GM19463 (cell line): ENCODE data around the gene FAXDC2.
A peak's percentile ranks its signal among the peaks of the same experiment; 100 is the strongest.
"Not testable (repeated sequence)": the region's sequence is repeated elsewhere in the genome, so short reads cannot be mapped to it uniquely, and the experiment has no call there.

Source experiments
- ATAC-seq: cut with Tn5 transposase; IDR thresholded peaks from one replicate; pipeline ENCODE4 v1.9.1; 2021; ENCODE audit warnings: mild to moderate bottlenecking, moderate library complexity; ENCODE audit not compliant: unreplicated experiment

The FAXDC2 gene

DNA sequence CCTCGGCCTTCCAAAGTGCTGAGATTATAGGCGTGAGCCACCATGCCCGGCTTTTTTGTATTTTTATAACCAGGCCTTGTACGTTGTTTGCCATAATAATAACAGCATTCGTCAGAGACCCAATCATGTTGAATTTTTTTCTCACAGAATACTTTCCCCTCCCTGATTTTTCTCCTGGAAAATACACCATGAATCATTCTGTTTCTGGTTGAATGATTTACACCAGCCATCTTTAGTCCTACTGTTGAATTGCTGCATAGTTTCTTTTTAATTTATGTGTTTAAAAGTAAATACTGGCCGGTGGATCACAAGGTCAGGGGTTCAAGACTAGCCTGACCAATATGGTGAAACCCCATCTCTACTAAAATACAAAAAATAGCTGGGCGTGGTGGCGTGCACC is 11.5 kb upstream of the FAXDC2 start:
- ATAC-seq: no peak

DNA sequence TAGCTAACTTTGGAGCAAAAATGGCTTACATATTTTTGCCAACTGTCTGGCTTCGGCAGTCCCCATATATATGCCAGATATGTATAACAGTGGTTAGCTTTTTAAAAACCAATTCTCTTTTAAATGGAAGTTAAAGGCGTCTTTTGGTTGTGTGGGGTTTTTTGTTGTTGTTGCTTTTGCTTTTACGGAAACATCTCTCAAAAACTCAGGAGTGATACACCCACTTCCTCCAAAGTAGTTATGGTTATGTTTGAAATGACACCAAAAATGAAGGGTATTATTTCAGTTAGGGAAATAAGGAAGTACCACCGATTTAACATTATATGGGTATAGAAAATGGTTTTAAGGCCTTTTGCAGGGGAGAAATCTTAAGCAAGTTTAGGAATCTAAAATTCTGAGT is 10.4 kb upstream of the FAXDC2 start:
- ATAC-seq: no peak

DNA sequence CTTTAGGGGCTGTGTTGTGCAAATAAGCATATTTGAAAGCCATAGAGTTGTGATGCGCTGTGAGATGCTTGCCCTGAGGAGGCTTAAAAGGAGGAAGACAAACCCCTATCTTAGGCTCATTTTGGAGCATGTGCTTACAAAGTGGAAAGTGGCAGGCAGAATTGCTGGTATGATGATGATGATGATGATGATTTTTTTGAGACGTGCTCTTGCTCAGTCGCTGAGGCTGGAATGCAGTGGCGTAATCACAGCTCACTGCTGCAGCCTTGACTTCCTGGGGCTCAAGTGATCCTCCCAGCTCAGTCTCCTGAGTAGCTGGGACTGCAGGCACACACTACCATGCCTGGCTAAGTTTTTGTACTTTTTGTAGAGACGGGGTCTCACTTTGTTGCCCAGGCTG is 9.7 kb upstream of the FAXDC2 start:
- no peak for ATAC-seq

DNA sequence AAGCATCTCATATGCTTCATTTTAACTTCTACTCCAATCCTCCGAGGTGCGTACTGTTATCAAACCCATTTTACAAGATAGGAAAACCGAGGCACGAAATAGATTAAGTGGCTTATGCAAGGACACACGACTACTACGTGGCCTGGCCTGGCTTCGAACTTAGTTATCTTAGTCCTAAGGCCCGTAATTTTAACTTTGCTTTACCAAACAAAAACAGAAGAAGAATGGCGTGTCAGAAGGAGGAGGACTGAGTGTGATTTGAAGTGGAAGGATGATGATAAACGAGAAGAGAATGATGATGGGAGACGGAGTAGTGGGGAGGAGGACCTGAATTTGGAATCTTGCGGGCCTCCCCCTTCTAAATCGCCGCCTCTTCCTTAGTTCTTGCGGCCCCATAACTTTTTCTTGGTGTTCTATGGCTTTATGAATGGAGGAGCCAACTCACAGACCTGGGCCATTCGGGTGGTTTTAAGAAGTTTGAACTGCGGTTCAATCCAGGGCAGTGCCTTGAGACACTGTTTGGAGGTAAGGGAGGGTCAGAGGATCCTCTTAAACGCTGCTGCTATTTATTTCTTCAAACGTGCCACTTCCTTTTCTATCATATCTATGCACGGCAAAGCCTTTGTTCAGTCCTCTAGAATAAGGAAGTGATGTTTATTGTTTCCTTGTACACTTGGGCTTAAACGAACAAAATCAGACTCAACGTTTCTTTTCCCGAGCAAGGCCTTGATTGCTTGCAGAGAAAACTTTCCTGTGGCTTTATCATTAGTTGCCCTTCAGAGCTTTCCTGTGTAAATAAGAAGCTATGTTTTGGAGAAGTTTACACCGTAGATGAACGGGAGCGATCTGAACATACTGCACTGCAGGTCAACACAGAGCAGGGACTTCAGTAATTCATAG is 8.8 kb upstream of the FAXDC2 start:
- no peak for ATAC-seq

DNA sequence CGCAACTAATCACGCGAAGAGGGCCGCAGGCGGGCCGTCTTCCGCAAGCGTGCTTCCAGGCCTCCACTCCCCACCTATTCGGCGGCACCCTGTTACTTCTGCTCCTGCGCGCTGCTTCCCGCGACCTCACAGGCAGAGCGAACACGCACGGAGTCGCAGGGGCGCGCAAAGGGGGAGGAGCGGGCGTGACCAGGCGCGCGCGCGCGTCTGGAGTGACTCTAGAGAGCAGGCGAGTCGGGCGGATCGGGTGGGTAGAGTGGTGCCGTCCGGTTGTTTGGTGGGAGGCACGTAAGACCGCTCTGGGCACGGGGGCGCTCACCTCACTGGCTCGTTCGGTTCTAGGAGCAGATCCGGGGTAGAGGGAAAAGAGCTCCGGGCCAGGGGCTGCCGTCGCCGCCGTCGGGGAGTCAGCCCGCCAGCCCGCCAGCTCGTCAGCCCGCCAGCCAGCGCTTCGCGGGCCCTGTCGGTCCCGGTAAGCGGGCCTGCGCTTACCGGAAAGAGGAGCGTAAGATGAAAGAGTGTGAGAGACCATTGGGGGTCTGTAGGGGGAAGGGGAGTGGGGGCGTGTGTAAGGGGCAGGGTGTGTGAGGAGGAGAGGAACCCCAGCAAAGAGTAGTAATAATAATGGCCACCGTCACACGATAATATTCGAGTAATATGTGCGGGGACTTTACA is 8.0 kb upstream of the FAXDC2 start, which contains the start of gene CNOT8:
CNOT8 (plus strand) TSS at position 331 of the 675 bp plus-strand sequence. CDS start 4,652 bp downstream, outside the sequence.
- ATAC-seq: peak; percentile 74

DNA sequence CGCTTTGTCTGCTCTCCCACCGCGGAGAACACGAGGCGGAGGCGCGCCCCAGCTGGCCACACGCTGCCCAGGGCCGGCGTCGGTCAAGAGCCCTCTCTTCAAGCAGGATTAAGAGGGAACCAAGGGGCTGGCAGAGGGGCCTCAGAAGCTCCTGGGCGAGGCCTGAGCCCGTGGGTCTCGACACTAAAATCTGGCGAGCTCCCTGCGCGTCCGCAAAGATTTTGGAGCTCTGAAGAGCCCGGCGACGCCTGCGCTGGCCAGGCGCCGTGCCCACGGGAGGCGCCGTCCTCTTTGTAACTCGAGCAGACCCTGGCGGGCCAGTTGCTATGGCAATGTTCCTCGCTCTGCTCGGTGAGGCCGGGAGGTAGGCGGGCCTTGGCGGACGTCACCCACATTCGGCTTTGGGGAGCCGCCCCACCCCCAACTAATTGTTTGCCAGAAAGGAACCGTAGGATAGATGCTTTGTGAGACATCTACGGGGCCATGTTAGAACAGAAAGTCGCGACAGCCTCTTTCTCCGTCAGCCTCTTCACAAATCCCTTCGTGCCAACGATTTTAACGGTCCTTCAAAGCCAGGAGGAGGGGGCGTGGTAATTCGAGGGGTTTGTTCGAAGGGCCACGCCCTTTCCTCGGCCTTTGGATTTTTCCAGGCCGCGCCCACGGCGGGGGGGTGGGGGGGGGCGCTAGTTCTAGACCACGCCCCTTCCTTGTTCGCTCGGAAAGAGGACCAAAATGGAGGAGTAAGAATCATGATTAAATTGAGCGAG is 7.3 kb upstream of the FAXDC2 start:
- peak; percentile 60 for ATAC-seq

DNA sequence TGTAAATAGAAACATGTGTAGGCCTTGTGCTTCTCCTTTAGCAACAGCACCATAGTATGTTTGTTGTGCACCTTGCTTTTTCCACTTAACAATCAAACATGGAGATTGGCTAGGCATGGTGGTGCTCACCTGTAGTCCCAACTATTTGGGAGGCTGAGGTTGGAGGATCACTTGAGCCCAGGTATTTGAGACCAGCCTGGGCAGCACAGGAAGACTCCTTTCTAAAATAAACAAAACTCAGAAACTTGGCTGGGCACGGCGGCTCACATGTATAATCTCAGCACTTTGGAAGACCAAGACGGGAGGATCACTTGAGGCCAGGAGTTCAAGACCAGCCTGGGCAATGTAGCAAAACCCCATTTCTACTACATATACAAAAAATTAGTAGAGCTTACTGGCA is 948 bp upstream of the FAXDC2 start:
- ATAC-seq: no peak

DNA sequence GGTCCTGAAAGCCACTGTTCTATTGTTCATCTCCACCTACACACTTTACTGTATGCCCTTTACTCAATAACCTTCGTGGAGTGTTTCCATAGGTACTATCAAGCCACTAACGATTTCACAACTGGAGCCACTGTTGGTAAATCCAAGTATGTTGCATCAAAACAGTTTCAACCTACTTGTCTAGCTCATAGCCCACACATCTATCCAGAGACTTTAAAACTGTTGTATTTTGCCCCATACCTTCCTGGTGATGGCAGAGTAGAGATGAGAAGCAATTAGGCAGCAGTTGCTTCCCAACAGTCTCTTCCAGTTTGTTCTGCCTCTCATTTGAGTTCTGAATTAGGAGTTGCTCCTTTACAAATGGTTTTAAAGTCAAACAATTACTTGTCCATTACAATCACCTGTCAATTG is 607 bp downstream of the FAXDC2 start:
- no peak for ATAC-seq

DNA sequence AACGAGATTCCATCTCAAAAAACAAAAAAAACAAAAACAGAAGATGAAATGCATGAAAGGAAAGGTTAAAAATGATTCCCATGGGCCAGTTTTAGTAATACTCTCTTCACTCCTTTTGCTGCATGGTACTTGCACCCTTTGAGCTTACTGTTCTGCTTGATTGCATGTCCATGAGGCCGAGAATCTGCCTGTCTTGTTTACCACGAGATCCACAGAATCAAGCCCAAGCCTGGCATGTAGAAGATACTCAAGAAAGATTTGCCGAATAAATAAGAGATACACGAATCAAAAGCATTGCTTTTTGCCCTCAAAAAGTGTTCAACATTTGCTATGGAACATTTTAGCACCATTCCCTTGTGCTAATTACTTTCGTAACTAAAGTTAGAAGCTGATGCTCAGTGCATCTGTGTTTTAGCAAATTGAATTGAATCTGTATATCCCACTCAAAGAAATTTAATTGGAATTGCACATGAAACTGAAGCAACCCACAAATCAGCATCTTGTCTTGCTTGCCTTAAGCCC is 1.1 kb downstream of the FAXDC2 start:
- ATAC-seq: no peak

DNA sequence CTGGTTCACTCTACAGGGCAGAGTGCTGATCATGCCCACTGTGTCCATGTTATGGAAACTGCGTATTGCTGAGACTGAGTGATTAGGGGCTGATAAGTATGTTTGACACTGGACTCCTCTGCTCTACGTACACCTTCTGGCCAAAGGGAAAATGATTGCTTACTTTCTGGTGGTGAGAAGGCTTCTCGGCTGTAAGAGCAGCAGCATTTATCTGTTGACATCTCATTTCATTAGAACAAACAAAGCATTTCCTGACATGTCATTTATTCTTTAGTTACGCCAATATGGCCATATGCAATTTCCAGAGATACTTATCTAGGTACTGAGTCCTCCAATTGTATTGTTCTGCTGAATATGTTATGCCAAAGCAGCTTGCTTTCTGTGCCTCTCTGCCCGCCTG is 5.6 kb downstream of the FAXDC2 start:
- no peak for ATAC-seq

DNA sequence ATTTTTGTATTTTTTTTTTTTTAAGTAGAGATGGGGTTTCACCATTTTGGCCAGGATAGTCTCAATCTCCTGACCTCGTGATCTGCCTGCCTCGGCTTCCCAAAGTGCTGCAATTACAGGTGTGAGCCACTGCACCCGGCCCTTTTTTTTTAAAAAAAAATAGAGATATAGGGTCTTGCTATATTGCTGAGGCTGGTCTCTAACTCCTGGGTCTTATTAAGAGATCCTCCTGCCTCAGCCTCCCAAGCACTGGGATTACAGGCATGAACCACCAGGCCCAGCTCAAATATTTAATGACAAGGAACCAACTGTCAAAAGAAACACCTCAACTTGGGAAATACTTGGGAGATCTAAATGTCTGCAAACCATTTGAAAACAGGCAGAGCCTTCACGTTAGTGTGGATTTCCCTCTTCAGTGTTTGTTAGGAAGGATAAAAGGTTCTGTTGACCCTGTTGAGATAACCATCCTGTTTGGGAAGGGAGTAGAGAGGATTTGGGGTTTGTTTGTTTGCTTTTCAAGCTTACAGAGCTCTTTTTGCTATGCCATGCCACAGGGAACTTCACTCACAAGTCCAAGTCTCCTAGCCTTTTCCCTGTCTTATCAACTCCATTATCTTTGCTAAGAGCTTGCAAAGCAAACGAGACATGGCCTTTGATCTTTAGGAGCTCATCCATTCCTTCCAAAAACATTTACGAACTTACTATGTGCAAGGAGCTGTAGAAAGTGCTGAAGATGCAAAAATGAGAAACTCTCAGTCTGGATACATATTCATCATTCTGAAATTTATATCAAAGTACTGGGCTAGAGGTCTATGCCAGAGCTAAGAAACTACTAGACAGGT is 7.5 kb downstream of the FAXDC2 start:
- no peak for ATAC-seq

DNA sequence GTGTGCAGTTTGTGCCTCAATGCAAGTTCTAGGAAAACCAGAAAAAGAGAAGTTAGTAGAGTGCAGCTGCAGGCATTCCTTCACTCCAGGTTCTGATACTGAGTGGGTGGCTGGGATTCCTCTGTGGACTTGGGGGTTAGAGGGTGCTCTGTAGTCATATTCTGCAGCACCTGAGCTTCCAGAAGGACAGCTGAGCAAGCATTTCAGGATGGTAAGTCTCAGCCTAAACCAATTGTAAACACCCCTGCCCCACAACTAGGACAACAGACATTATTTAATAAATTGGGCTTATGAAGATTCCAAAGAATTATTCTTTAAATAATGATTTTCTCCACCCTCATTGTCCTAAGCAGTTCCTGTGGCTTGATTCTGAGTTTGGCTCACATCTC is 9.1 kb downstream of the FAXDC2 start:
- no peak for ATAC-seq

DNA sequence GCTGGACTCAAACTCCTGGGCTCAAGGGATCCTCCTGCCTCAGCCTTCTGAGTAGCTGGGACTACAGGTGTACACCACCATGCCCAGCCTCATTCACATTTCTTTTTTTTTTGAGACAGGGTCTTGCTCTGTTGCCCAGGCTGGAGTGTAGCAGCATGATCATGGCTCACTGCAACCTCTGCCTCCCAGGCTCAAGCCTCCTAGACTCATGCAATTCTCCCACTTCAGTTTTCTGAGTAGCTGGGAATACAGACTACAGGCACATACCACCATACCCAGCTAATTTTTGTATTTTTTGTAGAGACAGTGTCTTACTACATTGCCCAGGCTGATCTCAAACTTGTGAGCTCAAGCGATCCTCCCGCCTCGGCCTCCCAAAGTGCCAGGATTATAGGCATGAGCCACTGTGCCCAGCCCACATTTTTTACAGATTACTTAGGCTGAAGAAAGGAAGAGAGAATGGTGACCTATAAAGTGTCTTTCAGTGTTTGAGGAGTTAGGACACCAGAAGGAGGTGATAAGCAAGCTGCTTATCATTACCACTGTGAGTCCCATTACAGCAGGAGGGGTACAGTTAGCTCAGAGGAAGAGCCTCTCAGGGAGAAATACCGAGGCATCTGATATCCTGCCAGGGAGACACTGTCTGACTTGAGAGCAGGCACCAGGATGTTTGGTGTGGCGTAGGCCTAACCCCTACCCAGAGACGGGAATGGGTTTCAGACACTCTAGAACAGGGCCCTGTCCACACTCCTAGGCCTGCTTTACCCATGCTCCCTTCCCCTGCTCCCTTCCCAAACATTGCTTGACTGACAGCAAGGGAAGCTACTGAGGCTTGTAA is 9.7 kb downstream of the FAXDC2 start:
- no peak for ATAC-seq

DNA sequence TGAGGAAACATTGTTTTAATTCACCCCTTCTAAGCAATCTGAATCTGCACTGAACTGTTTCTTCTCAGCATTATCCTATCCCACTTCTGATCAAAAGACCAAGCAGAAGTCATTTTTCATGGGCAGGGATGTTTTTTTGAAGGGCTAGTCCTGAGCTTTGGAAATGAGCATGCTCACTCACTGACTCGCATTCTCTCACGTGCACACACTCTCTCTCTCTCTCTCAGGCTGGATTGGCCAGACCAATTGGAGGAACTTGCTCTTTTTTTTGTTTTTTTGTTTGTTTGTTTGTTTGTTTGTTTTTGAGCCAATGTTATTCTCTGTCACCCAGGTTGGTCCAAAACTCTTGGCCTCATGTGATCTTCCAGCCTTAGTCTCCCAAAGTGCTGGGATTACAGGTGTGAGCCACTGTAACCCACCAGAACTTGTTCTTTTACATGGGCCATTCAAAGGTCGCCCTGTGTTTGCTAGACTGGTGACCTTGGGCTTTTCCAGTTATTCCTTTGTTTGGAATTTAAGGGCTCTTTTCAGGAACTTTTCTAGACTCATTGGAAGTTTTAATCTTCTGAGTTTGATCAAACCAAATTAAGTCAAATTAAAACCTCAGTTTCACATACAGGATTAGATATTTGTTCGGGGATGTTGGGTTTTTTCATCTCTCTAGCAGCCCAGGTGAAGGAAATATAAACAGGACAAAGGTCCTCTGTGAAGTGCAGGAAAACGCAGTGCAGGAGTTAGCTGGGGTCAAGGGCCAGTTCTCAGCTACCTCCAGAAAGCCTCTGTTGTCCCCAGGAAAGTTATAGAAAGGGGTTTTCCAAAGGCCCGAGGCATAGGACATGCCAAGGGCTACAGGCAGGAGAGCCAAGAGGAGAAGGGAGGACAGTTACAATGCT is 13.1 kb downstream of the FAXDC2 start:
- ATAC-seq: no peak

DNA sequence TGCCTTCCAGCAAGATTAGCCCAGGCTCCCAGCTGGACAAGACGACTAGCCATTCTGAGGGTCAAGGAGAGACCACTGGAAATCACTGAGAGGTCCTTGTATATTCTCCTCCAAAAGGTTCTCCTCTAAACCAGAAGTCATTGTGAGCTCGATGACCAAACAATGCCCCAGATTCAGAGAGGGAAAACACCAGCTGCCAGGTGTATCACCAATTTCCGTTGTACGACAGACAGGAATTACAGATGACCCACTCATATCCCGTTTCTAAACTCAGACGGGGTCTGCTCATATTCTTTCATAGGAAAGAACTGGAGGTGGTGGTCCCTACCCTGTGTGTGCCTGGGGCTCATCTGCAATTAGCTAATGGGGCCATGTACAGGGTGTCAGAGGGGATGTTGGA is 14.2 kb downstream of the FAXDC2 start:
- no peak for ATAC-seq

DNA sequence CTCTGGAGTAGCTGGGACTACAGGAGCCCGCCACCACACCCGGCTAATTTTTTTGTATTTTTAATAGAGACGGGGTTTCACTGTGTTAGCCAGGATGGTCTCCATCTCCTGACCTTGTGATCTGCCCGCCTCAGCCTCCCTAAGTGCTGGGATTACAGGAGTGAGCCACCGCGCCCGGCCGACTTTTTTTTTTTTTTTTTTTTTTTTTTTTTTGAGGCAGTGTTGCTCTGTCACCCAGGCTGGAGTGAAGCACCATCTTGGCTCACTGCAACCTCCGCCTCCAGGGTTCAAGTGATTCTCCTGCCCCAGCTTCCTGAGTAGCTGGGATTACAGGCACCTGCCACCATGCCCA is 14.7 kb downstream of the FAXDC2 start:
- not testable (repeated sequence) for ATAC-seq

DNA sequence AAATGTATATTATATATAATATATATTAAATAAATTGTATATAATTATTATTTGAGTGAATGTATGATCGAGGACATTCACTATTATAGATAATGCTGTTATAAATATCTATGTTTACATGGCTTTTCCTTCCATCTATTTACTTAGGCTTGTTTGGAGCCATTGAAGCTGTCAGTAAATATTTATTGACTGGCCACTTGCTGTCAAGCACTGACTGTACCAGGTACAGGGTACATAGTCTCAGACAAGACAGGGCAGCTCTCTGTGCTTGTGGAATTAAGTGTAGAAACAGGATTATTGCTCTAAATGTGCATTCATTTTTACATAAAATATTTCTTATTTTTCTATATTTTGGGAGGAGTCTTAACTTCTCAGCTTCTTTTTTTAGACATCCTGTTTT is 16.4 kb downstream of the FAXDC2 start:
- no peak for ATAC-seq

DNA sequence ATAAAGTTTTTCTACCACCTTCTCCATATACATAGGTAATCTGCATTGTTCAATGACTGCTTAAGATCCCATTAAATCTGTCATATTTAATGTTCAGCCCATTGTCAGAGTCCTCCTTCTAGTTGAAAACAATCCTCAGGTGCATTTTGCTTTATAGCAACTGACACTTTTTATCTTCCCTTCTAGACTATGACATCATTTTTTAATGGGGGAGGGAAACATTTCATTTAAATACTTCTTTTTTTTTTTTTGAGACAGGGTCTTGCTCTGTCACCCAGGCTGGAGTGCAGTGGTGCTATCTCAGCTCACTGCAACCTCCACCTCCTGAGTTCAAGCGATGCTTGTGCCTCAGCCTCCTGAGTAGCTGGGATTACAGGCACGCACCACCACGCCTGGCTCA is 17.6 kb downstream of the FAXDC2 start:
- not testable (repeated sequence) for ATAC-seq

DNA sequence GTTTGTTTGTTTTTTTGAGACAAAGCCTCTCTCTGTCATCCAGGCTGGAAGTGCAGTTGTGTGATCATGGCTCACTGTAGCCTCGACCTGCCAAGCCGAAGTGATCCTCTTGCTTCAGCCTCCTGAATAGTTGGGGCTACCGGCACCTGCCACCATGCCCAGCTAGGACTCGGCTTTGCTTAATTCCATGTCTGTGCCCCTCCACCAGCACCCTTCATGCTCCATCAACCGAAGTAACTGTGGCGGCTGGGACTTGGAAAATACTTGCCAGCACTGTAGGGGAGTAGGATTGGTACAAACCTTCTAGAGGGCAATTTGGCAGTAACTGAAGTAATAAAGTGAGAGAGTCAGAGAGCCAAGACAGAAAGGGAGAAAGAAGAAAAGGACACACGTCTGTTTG is 19.0 kb downstream of the FAXDC2 start:
- ATAC-seq: no peak
